ENCODE measurements around the gene KCNG3.

DNA sequence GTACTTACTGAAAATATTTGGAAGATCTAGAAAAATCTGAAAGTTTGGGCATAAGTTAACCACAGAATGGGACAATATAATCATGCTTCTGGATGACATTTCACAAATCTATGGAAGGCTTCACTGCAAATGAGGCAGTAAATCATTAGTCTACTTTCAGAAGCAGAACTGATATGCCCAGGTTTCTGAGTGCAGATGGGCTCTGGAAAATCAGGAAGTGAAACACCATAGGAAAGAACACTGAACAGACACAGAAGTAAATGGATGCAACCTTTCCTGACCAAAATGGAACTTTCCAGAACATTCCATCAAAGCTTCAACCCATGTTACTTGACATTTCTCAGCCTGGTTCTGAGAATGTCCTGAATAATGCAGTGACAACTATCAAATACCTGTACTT is 55.1 kb downstream of the KCNG3 start:
- TF ChIP-seq, protein P1, sequence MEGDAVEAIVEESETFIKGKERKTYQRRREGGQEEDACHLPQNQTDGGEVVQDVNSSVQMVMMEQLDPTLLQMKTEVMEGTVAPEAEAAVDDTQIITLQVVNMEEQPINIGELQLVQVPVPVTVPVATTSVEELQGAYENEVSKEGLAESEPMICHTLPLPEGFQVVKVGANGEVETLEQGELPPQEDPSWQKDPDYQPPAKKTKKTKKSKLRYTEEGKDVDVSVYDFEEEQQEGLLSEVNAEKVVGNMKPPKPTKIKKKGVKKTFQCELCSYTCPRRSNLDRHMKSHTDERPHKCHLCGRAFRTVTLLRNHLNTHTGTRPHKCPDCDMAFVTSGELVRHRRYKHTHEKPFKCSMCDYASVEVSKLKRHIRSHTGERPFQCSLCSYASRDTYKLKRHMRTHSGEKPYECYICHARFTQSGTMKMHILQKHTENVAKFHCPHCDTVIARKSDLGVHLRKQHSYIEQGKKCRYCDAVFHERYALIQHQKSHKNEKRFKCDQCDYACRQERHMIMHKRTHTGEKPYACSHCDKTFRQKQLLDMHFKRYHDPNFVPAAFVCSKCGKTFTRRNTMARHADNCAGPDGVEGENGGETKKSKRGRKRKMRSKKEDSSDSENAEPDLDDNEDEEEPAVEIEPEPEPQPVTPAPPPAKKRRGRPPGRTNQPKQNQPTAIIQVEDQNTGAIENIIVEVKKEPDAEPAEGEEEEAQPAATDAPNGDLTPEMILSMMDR (IDR thresholded peaks at IDR 0.05): no peak
- TF ChIP-seq POLR2A (IDR thresholded peaks at IDR 0.05): no peak
